HG03521 (cell line): ENCODE results near the gene TUBA4B.
"Not testable (repeated sequence)": the region's sequence is repeated elsewhere in the genome, so short reads cannot be mapped to it uniquely, and the experiment has no call there.

Experiments
- ATAC-seq: cut with Tn5 transposase; IDR thresholded peaks from one replicate; pipeline ENCODE4 v1.9.1; 2021; ENCODE audit warnings: mild to moderate bottlenecking, moderate library complexity; ENCODE audit not compliant: unreplicated experiment

The TUBA4B gene

DNA sequence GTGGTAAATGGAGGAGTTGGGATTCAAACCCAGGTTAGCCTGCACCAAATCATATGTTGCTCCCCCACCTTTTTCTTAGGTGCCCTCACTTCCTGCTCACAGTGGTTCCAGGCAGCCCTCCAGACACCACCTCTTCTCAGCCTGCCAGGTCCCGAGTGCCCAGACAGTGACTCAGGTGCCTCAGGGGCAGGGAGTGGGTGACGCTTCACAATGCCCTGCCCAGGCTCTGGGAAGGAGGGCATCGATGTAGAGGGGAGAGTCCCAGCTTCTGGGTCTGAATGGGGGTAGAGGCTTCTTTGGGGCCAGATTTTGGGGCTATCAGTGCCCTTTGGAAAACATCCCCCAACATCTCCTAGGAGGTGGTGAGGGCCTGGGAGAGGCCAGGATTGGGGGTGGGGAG lies 20.9 kb downstream of the TUBA4B start:
- no peak for ATAC-seq

DNA sequence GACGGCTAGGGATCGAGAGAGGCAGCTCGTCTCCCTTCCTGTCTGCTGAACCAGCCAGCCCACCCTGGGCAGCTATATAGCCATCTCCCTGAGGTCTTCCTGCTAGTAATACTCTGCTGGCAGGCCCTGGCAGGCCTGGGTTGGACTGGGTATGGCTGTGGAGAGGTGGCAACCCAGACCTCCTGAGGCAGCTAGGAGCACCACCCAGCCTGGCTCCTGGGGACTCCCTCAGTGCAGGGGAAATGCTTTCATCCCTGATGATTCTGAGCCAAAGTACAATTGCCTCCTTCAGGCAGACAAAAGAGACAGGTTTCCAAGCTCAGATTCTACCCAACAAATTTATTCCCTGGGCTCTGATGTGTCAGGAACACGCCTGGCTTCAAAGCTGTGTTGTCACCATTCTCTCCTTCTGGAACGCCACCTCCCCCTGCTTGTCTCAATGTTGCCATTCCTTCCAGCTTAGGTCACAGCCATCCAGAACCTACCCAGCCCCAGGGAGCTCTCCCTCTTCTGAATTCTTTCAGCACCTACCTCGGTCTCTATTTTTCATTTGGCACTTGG lies 21.4 kb downstream of the TUBA4B start:
- no peak for ATAC-seq

DNA sequence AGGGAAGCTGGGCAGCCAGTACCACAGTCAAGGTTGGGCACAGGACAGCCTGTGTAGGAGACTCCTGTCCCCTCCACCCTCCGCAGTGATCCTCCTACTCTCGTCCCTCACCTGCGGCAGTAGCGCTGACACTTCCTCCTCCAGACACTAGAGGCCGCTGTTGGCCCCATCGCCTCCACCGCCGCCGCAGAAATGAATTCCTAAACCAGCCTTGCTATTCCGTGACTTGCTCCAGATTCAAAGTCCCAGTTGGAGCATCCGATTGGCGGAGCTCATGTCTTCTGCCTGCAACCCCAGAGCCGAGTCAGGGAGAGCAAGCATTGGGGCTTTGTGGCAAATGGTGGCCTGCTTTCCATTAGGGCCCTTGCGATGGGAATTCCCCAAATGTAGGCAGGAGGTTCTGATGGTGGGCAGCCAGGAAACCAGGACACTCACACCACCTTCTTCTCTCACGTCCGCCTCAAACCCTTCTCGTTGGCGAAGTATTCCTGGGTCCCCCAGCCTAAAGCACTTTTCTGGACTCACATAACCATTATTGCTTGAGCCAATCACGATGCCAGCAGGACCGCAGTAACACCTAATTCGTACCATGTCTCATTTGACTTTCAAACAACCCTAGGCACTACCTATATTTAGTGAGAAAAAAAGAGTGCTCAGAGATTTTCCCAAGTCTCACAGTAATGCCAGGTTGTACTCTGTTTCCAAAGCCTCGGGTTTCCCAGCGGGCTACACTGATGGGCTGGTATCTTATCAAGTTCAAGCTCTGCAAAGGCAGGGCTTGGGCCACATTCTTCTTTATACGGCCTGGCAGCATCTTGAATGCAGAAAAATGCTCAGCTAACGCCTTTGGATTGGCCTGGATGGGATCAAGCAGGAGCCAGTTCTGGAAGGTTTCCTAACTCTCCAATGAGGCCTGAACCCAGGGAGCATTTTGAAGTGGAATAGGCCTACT lies 24.9 kb downstream of the TUBA4B start:
- peak; percentile 24 for ATAC-seq

DNA sequence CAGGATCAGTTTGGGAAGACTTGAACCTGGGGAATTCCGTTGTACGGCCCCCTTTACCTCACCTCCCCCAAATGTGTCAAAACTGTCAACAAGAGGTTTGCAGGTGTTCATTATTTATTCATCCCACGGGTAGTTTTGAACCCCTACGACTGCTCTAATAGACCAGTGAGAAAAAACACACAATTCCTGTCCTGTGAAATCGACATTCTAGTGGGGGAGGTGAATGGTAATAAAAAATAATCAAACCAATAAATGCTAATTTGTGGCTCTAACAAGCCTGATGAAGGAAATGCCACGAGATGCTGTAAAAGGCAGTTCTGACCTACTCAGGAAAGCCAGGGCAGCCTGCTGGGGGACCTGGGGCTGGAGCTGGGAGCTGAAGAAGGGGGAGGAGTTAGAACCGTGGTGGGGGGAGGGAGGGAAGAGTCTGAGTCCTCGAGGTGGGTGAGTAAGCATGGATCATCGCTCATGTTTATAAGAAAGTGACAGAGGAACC lies 25.7 kb downstream of the TUBA4B start:
- no peak for ATAC-seq

DNA sequence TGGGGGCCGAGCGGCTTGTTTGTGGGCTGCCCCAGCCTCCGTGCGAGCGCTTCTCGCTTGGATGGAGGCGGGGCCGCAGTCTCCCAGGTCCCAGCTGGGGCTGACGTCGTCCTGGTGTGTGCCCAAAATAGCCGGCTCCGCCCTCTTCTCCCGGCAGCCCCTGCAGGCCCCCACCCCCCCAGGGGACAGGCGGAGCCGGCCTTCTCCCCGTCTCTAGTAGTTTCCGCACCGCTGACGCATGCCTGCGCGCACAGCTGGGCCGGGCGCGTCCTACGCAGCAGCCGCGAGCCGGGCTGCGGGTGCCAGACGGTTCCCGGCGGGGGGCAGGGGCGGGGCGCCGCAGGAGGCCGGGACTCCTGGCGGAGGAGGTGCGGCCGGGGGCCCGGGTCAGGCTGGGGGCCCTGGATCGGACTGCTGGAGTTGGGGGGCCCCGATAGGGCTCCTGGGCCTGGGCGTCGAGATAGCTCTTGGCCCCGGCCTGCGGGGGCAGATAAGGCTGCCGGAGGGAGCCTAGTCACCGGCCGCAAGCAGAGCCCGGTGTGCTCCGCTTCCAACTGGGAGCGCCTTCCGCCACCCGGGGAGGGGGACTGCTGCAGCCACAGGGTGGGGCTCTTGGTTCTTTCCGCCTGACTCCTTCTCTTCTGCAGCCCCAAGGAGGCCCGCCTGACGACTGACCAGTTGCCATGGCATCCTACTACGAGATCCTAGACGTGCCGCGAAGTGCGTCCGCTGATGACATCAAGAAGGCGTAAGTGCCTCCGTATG lies 26.3 kb downstream of the TUBA4B start, which contains the start of gene DNAJB2:
DNAJB2 (plus strand) TSS at position 216 of the 765 bp plus-strand sequence; CDS start at position 684, 468 bp downstream.
- ATAC-seq, result peak; percentile 86

DNA sequence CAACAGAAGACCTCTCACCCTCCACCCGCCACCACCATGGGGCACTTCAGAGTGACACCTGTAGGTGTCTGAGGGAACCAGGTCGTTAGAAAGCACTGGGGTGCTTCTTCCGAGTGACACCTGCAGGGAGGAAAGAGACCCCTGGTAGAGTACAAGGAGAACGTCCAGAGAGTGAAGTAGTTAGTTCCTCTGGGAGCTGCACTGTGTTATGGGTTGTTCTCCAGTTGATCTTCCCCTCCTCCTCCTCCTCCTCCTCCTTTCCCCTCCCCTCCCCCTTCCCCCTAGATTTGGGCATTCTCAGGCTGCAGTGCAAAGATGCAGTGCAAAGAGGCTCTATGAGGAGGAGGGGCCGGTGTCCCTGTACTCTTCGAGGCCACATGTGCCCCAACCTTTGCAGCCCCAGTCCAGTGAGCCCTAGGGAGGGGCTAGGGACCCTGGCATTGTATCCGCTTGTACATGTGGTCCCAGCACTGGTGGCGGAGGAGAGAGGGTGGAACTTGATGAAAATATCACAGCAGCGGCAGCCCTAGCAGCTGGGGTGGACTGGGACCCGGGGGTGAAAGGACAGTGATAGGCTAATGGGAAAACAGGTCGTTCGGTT lies 27.0 kb downstream of the TUBA4B start:
- ATAC-seq, result no peak

DNA sequence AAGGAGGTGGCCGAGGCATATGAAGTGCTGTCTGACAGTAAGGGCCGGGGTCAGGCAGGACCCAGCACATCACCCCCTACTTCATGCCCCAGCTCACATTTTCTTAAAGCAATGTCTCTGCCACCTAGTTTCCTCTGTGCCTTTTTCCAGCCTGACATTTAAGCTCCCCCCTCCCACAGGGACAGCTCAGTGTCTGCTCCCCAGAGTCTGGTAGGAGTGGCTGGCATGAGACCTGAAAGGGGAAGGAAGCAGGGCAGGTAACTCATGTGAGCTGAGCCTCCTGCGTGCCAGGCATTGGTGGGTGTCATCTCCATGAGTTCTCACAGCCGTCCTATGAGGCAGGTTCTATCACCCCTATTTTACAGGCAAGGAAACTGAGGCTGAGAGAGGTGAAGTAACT lies 27.6 kb downstream of the TUBA4B start:
- ATAC-seq, result no peak

DNA sequence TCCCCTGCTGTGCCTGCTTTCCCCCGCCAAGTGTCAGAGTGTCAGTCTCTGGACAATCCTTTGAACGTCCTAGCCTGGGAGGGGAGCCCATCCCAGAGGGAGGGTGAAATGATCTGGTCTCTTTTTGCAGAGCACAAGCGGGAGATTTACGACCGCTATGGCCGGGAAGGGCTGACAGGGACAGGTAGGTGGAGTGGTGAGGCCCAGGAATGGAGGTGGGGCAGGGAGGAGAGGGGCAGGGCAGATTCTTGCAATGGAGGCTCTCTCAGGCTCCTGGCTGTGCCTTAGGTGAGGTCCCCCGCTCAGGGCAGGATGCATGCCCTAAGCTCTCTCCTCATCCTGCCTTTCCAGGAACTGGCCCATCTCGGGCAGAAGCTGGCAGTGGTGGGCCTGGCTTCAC lies 28.5 kb downstream of the TUBA4B start:
- no peak for ATAC-seq

DNA sequence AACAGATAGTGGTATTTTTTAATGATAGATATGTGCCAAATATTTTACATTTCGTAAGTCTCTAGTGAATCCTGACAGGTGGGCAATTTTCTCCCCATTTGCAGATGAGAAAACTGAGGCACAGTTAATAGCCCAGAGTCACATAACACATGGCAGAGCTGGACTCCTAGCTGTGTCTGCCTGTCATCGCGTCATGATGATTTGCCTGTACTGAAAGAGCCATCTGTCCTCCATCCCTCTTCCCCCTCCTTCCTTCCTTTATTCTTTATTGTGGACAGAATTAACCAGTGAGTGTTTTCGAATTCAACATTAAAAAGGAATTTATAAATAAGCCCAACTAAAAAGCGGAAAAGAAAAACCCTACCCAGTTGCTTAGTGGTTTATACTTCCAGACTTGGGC lies 29.3 kb downstream of the TUBA4B start:
- no peak for ATAC-seq

DNA sequence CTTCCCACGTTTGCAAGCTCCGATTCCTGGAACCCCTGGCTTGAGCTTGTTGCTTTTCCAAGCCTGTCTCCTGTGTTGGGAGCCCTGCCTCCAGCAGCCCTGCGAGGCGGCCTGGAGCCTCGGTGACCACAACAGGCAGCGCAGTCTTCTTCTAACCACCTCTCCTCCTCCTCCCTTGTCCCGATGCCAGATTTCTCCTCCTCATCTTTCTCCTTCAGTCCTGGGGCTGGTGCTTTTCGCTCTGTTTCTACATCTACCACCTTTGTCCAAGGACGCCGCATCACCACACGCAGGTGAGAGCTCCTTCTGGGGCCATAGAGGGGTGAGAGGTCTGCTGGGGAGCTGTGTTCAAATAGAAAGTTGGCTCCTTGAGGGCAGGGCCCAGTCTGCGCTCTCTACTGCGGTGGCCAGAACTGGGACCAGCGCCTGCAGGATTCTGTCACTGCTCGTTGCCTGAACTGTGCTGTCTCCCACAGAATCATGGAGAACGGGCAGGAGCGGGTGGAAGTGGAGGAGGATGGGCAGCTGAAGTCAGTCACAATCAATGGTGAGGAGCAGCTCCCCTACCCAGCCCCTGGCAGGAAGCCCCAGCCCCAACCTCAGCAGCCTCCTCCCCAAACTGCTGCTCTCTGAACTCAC lies 30.0 kb downstream of the TUBA4B start:
- no peak for ATAC-seq

DNA sequence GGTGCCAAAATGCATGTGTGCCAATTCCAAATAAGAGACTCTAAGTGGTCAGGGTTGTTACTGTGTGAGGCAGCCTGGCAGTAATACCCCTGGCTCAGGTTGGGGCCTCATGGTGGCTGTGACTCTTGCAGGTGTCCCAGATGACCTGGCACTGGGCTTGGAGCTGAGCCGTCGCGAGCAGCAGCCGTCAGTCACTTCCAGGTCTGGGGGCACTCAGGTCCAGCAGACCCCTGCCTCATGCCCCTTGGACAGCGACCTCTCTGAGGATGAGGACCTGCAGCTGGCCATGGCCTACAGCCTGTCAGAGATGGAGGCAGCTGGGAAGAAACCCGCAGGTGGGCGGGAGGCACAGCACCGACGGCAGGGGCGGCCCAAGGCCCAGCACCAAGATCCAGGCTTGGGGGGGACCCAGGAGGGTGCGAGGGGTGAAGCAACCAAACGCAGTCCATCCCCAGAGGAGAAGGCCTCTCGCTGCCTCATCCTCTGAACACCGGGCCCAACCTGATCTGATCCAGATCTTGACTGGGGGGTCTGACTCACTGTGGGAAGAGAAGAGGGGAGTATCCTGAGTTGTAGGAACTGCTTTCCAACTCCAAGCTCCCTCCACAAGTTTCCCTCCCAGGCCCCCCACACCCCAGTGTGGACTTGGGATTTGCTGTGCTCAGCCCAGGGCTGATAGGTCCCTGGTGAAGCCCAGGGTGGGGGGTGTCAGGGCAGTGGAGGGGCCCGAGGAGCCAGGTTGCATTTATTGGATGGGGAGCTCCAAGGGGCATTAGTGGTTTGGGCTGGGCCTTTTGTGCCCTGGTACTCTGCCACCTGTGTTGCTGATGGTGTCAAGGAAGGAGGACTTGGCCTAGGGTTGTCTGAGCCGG lies 31.7 kb downstream of the TUBA4B start:
- ATAC-seq, result no peak

DNA sequence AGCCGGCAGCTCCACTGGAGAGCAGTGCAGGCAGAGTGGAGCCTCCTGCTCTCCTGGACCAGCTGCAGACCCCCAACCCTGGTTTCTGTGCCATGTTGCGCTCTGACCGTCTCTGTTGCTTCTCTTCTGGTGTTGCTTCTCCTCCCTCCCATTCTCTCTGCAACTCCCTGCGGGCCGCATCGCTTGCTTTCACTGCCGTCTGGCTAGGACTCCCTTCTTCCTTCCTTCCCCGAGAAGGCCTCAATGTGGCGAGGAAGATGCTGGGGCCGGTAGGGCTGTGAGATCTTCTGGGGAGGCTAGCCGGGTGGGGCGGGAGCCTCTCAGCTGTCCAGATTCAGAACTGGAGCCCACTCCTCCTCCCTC lies 32.3 kb downstream of the TUBA4B start:
- no peak for ATAC-seq

DNA sequence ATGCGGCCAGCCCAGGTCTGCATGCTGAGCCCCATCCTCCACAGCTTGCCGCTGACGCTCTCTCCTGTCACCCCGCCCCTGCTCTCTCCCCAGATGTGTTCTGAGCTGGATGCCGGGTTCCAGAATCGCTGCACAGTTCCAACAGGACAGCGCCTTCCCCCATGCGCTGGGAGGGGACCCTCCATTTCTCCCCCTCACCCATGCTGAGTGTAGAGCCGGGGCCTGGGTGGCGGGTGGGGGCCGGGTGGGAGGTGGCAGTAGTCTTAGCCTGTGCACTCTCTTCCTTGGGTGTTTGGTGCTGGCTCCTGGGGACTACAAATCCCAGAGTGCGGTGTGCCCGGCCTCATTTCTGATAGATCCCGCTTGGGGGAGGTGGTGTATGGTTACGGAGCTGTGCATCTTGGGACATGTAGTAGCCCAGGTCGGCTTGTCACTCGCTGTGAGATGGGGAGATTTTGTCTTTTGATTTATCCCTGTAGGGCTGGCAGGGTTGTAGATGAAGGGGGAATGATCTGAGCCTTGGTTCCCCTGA lies 32.9 kb downstream of the TUBA4B start:
- no peak for ATAC-seq

DNA sequence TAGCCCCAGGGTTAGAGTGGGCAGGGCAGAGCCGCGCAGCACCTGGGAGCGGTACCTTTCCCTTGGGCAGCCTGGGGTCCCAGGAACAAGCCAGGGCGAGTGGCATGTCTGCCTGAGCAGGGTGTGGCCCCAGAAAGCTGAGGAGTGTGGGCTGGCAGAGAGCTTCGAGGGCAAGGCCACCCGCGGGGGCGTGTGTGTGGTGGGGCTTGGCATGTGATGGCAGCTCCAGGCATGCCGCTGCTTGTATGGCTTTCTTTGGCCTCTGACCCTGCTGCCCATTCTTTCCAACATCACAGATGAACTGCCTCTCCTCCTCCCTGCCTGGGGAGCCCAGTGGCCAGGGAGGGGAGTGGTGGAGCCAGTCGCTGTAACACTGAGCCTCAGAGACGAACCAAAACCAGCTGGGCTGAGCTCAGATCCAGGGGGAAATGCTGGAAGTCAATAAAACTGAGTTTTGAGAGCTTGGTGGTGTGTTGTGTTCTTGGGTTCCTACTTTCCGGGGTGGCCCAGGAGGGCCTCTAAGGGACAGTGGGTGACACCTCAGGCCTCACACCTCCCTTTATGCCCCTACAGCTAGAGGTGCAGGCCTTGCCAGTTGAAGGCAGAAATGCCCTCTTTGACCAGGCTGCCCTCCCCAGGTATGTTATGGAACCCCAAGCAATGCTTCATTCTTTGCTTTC lies 33.5 kb downstream of the TUBA4B start:
- ATAC-seq, result no peak

DNA sequence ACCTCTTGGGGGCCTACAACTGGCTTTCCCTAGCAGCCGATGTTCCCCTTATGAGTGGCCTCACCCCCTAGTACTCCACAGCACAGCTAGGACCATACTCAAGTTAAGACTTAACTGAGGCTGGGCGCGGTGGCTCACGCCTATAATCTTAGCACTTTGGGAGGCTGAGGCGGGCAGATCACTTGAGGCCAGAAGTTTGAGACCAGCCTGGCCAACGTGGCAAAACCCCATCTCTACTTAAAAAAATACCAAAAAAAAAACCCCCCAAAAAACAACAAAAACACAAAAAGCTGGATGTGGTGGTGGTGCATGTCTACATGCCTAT lies 34.0 kb downstream of the TUBA4B start:
- ATAC-seq, result not testable (repeated sequence)

DNA sequence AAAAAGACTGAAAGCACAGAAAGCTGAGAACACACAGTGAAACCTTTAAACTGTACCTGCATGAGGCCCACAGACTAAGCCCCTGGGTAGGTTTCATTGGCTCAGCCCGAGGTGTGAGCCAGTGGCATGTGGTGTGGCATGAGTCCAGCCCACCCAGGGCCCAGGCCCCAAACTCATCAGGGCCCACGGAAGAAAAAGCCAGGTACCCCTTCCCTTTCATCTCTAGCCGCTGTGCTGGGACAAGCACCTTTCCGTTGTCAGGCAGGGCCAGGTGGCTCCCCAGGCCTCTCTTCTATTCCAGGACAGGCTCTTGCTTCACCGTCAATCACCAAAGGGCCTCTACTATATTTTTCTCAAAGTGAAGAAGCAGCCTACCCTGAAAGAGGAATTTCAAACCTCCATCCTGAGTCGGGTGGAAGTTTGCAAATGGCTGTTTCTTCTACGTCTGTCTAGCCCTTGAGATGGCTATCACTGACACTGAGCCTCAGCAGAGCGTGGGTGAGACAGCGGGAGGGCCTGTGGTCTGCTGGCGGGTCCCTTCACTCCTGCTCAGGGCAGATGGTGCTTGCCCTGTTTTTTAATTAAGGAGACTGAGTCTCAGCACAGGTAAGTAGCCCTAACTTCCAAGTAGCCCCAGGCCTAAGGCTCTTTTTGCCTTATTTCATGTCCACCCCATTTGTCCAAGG lies 34.7 kb downstream of the TUBA4B start:
- no peak for ATAC-seq

DNA sequence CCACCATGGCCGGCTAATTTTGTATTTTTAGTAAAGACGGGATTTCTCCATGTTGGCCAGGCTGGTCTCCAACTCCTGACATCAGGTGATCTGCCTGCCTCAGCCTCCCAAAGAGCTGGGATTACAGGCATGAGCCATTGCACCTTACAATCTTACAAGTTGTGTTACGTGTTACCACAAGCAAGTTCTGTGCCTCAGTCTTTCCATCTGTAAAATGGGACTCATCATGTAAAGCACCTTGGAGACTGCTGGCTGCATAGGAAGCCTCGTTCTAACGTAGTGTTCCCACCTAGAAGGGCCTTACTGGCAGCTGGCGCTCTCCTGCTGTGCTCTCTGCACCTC lies 36.1 kb downstream of the TUBA4B start:
- ATAC-seq, result no peak

DNA sequence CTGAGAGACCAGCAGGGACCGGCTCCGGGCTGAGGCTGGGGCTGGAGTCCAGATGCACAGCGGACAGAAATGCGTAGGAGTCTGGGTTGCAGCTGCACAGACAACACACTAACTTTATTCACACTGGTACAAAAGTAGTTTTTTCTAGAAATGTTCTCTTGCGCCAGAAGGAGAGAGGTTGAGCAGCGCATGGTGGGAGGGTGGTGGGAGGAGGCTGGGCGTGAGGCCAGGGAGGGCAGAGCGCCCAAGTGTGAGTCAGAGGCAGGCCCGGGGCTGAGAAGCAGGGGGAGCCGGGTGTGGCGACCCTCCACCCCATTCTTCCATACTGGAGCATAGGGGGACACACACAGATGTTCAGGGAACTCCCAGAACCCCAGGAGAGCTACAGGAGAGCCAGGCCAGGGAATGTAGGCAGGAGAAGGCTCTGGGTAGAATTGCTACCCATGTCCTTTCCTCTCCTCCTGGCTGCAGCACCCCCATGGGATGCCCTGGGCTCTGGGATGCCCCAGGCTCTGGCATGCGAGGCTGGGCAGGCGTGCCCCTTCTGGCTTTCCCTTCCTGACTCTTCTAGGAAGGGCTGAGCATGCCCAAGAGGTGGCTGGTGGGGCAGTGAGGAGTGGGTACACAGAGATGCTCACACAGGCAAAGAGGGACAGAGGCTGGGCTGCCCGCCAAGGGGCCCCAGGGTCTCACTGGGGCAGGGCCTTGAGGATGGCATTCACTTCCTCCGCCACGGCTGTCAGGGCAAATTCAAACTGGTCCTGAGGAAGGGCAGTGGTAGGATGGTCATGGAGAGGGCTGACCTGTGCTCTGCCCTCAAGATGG lies 36.7 kb downstream of the TUBA4B start:
- no peak for ATAC-seq
